CD14-positive monocyte (primary cell): ENCODE results near the gene TCHH. TPM values are rescaled to one million over a fixed set of nuclear protein-coding genes. Genes with fewer than 3 reads are reported as not detected.

ENCODE experiments used
- DNase-seq, 3 donors: peaks; one replicate each; pipeline ENCODE4 v3.0.0-alpha.2; 2011 to 2022
- H2AFZ ChIP-seq: 2 replicates; pipeline ENCODE4 v1.6.0; 2012; ENCODE audit warnings: mild to moderate bottlenecking, low read depth, low read length, inconsistent platforms; ENCODE audit not compliant: insufficient read depth, poor library complexity, severe bottlenecking
- H3K27ac ChIP-seq, 2 donors: 1 replicate in 1 of 2; 2 replicates in 1 of 2; pipeline ENCODE4 v1.5.1; 2012 to 2013; ENCODE audit warnings: low read length in 2 of 2, control low read depth in 1 of 2, inconsistent platforms in 1 of 2, low read depth in 1 of 2, mild to moderate bottlenecking in 1 of 2
- H3K27me3 ChIP-seq, 2 donors: one replicate each; pipeline versions ENCODE4 v1.6.0 to v1.6.1; 2011 to 2013; ENCODE audit warnings: low read length in 2 of 2; ENCODE audit not compliant: control insufficient read depth in 2 of 2, insufficient read depth in 2 of 2
- H3K36me3 ChIP-seq, 2 donors: replicated peaks in 1 of 2; 1 replicate in 1 of 2; 2 replicates in 1 of 2; pipeline versions ENCODE4 v1.5.1 to v1.6.1; 2012 to 2013; ENCODE audit warnings: low read length in 2 of 2, control low read depth in 1 of 2, inconsistent platforms in 1 of 2, mild to moderate bottlenecking in 1 of 2; ENCODE audit not compliant: insufficient read depth in 2 of 2, control insufficient read depth in 1 of 2
- H3K4me1 ChIP-seq, 2 donors: 1 replicate in 1 of 2; 2 replicates in 1 of 2; pipeline versions ENCODE4 v1.5.1 to v1.6.1; 2012 to 2013; ENCODE audit warnings: low read length in 2 of 2, control low read depth in 1 of 2, inconsistent platforms in 1 of 2, mild to moderate bottlenecking in 1 of 2, moderate library complexity in 1 of 2; ENCODE audit not compliant: insufficient read depth in 2 of 2, control insufficient read depth in 1 of 2
- H3K4me2 ChIP-seq: replicated peaks from 2 replicates; pipeline ENCODE3; 2012; ENCODE audit warnings: low read length, moderate library complexity, mild to moderate bottlenecking; ENCODE audit not compliant: poor library complexity, severe bottlenecking; ENCODE audit errors: extremely low read depth
- H3K4me3 ChIP-seq, 3 experiments: fragments of 200-600 bp in 1 of 3; sonication (generic) in 1 of 3; replicated peaks in 1 of 3; 1 replicate in 2 of 3; 2 replicates in 1 of 3; pipeline ENCODE4 v1.5.1; 2011 to 2013; ENCODE audit warnings: low read length in 3 of 3, mild to moderate bottlenecking in 3 of 3, control low read depth in 2 of 3, low read depth in 2 of 3, inconsistent platforms in 1 of 3, moderate library complexity in 1 of 3
- H3K79me2 ChIP-seq: 2 replicates; pipeline ENCODE4 v1.6.0; 2012; ENCODE audit warnings: mild to moderate bottlenecking, control low read depth, inconsistent platforms, low read length, moderate library complexity; ENCODE audit not compliant: insufficient read depth
- H3K9ac ChIP-seq: 2 replicates; pipeline ENCODE4 v1.6.0; 2017; ENCODE audit warnings: low read length, mild to moderate bottlenecking; ENCODE audit not compliant: insufficient read depth, poor library complexity, severe bottlenecking
- H3K9me3 ChIP-seq, 2 donors: replicated peaks in 1 of 2; 1 replicate in 1 of 2; 2 replicates in 1 of 2; pipeline versions ENCODE4 v1.5.1 to v1.6.1; 2012 to 2013; ENCODE audit warnings: low read length in 2 of 2, control low read depth in 1 of 2; ENCODE audit not compliant: control insufficient read depth in 1 of 2, insufficient read depth in 1 of 2
- H4K20me1 ChIP-seq: 2 replicates; pipeline ENCODE4 v1.6.0; 2012; ENCODE audit warnings: mild to moderate bottlenecking, low read length, control low read depth, moderate library complexity; ENCODE audit not compliant: insufficient read depth
- H3K27ac Mint-ChIP-seq, 7 donors: one replicate each; pipeline ENCODE4 v1.8.0; 2020; ENCODE audit warnings: mild to moderate bottlenecking in 7 of 7, mixed read lengths in 7 of 7, moderate library complexity in 6 of 7, inconsistent platforms in 2 of 7
- H3K27me3 Mint-ChIP-seq, 3 donors: one replicate each; pipeline ENCODE4 v1.8.0; 2021 to 2022; ENCODE audit warnings: low read depth in 3 of 3, mild to moderate bottlenecking in 3 of 3, mixed read lengths in 3 of 3, moderate library complexity in 3 of 3, inconsistent platforms in 1 of 3
- H3K36me3 Mint-ChIP-seq, 2 donors: one replicate each; pipeline ENCODE4 v1.8.0; 2020; ENCODE audit warnings: mixed read lengths in 2 of 2, inconsistent platforms in 1 of 2, mild to moderate bottlenecking in 1 of 2
- H3K4me1 Mint-ChIP-seq: one replicate; pipeline ENCODE4 v1.8.0; 2020; ENCODE audit warnings: mild to moderate bottlenecking, mixed read lengths
- H3K4me3 Mint-ChIP-seq, 2 donors: one replicate each; pipeline ENCODE4 v1.8.0; 2020; ENCODE audit warnings: mild to moderate bottlenecking in 2 of 2, mixed read lengths in 2 of 2, moderate library complexity in 1 of 2
- H3K9me3 Mint-ChIP-seq, 7 donors: one replicate each; pipeline ENCODE4 v1.8.0; 2020 to 2022; ENCODE audit warnings: mixed read lengths in 7 of 7, mild to moderate bottlenecking in 6 of 7, moderate library complexity in 6 of 7, inconsistent platforms in 2 of 7
- CTCF ChIP-seq: fragments of 200-600 bp; IDR thresholded peaks from one replicate; pipeline ENCODE4 v1.8.0; 2022; ENCODE audit warnings: antibody characterized with exemption, mild to moderate bottlenecking
- WGBS: methylation state at CpG from one replicate; pipeline ENCODE4 v1.1.5; 2013; ENCODE audit warnings: missing lambda C conversion rate; ENCODE audit not compliant: insufficient coverage; 5-methylcytosine and 5-hydroxymethylcytosine counted together
- intact Hi-C, 2 donors: fragments of 100-400 bp; cut with micrococcal nuclease; formaldehyde crosslinking; loops; one replicate each; pipeline versions ENCODE4 v1.15.0 to v1.15.1; 2023
- polyA plus RNA-seq, 3 donors: library from polyadenylated mRNA; depleted of rRNA in 1 of 3; unstranded in 2 of 3; stranded (reverse) in 1 of 3; fragments of 300-500 nt in 2 of 3; fragments of >200 nt in 1 of 3; fragmentation: Illumina TruSeq in 2 of 3; gene quantifications; 1 replicate in 2 of 3; 2 replicates in 1 of 3; pipeline ENCODE4 v1.2.3, GENCODE V29; 2012 to 2021

Gene TCHH
- polyA plus RNA-seq, 3 donors = not detected

DNA sequence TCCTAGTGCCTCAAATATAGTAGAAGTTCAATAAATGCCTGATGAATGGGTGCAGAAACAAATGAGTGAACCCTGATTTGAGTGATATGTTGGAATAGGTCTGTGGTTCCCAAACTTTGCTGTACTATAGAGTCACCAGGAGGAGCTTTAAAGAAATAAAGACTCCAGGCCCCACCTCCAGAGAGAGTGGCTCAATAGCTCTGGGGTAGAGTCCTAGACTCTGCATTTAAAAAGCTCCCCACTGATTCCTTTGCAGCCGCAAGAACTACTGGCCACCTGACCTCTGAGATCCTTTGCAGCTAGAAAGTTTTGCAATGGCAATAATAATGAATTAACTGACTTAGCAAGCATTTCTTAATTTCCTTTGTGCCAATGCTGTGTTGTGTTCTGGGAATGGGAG is 47.3 kb downstream of the TCHH start:
- Mint-ChIP-seq H3K9me3 (peaks cover 0 to 3% (median 0%) of the 10 kb centered on the region in 7 donors), H3K27ac (no peak overlapping the region), H3K27me3 (peaks cover 7 to 42% (median 18%) of the 10 kb centered on the region in 3 donors), H3K36me3 (no peaks in the 10 kb centered on the region), H3K4me3 (no peak overlapping the region), H3K4me1 (peaks cover 2% of the 10 kb centered on the region)
- Histone ChIP-seq H3K79me2 (no peaks in the 10 kb centered on the region), H4K20me1 (no peaks in the 10 kb centered on the region), H3K36me3 (no peaks in the 10 kb centered on the region), H3K27me3 (peaks cover 6 to 11% of the 10 kb centered on the region in 2 donors), H3K27ac (no peak overlapping the region), H3K4me1 (no peaks in the 10 kb centered on the region), H3K4me2 (no peak overlapping the region), H3K9me3 (no peaks in the 10 kb centered on the region), H3K9ac (no peak overlapping the region), H2AFZ (no peak overlapping the region), H3K4me3 (no peak overlapping the region)
- TF ChIP-seq CTCF = no peak
- WGBS = 50% methylated on average over 1 of the region's 1 CpG
- intact Hi-C loops = loop anchor here in 1 of 2 donors (10.0 kb wide), 1 partner anchor 387 kb away; no protein-coding TSS in a partner anchor
- DNase-seq = no peak

- Histone ChIP-seq H3K9ac (no peak overlapping the region), H3K4me3 (no peak overlapping the region), H4K20me1 (no peaks in the 10 kb centered on the region), H3K4me1 (no peaks in the 10 kb centered on the region), H2AFZ (no peak overlapping the region), H3K79me2 (no peaks in the 10 kb centered on the region), H3K36me3 (no peaks in the 10 kb centered on the region), H3K27me3 (peaks cover 2 to 13% of the 10 kb centered on the region in 2 donors), H3K4me2 (no peak overlapping the region), H3K27ac (no peak overlapping the region), H3K9me3 (no peaks in the 10 kb centered on the region)
- peaks cover 5 to 37% (median 14%) of the 10 kb centered on the region in 3 donors for H3K27me3 Mint-ChIP-seq
- intact Hi-C loops = loop anchor here in 1 of 2 donors (10.0 kb wide), 1 partner anchor 388 kb away; no protein-coding TSS in a partner anchor
- TF ChIP-seq CTCF = no peak
- no peak overlapping the region for H3K27ac Mint-ChIP-seq
- DNase-seq = no peak
- peaks cover 2% of the 10 kb centered on the region for H3K4me1 Mint-ChIP-seq
- no peak overlapping the region for H3K4me3 Mint-ChIP-seq
- H3K36me3 Mint-ChIP-seq = no peaks in the 10 kb centered on the region
- peaks cover 0 to 3% (median 0%) of the 10 kb centered on the region in 7 donors for H3K9me3 Mint-ChIP-seq
Observed at GRCh38 chr1:152067150-152067549, 48.1 kb downstream of the TCHH start.
